HG03442 (cell line): ENCODE data around the gene GDPD5.

ENCODE experiments used
- ATAC-seq: cut with Tn5 transposase; IDR thresholded peaks from one replicate; pipeline ENCODE4 v1.9.1; 2021; ENCODE audit warnings: mild to moderate bottlenecking, moderate library complexity; ENCODE audit not compliant: unreplicated experiment

GDPD5 gene

GRCh38 chr11:75493626-75494025 lies 32.1 kb downstream of the GDPD5 start:
- no peak for ATAC-seq

GRCh38 chr11:75492181-75492820 lies 33.4 kb downstream of the GDPD5 start:
- ATAC-seq = peak; percentile 72

- ATAC-seq = no peak
Observed at GRCh38 chr11:75491465-75491864, 34.3 kb downstream of the GDPD5 start.

GRCh38 chr11:75490221-75491181 lies 35.2 kb downstream of the GDPD5 start:
- ATAC-seq = no peak

GRCh38 chr11:75487365-75487764 lies 38.4 kb downstream of the GDPD5 start:
- no peak for ATAC-seq

GRCh38 chr11:75485742-75486141 lies 40.0 kb downstream of the GDPD5 start:
- ATAC-seq = no peak

- ATAC-seq = no peak
Observed at GRCh38 chr11:75482931-75483469, 42.7 kb downstream of the GDPD5 start.

DNA sequence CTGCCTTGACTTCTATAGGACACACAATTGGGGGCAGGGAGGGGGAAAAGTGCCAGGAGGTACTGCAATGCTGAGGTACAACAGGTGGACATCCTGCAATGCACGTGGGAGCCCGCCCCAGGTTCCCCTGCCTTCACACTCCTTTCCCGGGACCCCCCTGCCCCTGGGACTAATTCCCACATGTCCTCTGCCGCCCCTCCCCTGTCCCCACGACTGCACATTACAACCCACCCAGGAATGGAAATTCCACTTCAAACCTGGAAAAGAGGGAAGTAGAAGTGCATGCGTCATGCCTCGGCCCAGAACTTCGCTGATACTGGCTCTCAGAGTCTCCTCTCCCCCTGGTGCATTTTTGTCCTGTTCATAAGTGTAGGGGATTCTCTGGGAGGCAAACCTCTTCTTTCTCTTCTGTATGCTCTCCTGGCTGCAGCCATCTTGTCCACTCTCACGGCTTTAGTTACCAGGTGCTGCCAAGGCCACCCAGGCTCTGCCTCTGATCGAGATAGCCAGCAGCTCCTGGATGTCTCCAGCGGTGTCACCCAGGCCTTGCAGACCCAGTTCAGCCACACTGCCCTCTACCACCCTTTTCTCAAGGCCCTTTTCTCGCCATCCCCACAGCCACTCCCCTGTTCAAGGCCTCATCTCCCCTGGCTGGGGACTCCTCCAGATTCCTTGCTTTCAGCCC lies 43.7 kb downstream of the GDPD5 start:
- ATAC-seq = no peak

- ATAC-seq = no peak
Observed at GRCh38 chr11:75481223-75481921, 44.4 kb downstream of the GDPD5 start.

DNA sequence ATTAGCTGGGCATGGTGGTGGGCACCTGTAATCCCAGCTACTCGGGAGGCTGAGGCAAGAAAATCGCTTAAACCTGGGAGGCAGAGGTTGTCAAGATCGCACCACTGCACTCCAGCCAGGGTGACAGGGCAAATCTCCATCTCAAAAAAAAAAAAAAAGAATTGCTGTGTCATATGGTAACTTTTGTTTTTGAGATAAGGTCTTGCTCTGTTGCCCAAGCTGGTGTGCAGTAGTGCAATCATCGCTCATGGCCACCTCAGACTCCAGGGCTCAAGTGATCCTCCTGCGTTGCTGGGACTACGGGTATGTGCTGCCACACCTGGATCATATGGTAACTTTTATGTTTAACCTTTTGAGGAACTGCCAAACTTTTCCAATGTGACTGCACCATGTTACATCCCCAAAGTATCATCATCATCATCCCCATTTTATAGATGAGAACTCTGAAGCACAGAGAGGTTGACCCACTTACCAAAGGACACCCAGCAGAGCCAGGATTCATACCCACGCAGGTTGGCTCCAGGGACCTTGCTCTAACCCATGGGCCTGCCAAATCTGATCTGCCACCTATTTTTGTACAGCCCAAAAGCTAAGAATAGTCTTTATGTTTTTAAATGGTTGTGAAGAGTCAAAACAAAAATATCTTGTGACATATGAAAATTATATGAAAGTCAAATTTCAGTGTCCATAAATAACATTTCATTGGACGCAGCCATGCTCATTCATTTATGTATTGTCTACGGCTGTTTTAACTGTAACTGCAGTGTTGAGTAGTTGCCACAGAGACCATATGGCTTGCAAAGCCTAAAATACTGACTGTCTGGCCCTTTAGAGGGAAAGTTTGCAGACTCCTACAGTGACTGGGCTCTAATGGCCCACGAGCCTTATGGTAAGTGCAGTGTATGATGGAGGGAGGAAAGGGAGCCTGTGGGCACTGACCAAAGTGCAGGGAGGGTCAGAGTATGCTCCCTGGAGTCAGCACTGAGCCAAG lies 45.3 kb downstream of the GDPD5 start:
- ATAC-seq = no peak

DNA sequence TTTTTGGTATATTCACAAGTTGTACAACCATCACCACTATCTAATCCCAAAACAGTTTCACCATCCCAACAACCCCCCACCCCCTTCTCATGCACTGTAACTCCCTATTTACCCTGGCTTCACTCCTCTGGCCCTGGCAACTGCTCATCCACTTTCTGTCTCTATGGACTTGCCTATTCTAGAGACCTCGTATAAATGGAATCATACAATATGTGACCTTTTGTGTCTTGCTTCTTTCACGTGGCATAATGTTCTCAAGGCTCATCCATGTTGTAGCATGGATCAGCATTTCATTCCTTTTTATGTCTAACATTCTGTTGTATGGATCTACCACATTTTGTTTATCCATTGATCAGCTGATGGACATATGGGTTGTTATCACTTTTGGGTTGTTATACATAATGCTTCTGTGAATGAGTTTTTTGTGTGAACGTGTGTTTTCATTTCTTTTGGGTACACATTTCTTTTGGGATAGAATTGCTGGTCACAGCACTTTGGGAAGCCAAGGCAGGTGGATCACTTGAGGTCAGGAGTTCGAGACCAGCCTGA lies 46.1 kb downstream of the GDPD5 start:
- no peak for ATAC-seq

DNA sequence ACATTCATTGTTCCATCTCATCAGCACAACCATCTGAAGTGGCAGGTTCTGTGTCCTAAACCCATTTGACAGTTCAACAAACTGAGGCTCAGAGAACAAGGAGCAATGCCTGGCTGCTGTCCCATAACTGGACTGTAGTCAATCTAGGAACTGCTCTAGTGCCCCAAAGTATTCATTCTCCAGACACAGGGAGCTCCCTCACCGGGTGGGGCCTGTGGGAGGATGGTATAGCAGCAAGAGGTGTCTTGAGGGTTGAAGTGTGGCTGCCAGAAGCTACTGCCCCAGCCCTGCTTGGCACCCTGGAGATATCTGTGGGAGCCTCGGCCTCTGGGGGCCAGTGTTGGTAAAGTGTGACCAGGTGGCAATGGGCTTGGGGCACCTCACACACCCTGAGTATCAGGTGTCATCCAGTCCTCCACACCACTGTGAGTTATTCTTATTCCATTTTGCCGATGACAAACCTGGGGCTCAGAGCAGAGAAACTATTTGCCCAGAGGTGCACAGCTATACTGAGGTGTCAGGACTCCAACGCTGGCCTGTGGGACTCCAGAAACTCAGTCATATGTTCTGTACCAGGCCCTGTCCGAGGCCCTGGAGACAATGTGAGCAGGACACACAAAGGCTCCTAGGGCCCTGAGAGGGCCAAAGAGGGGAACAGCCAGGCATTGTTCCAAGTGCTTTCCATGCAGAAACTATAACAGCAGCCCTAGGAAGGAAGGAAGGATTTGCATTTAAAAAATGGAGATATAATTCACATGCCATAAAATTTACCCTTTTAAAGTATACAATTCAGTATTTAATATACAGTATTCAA lies 46.8 kb downstream of the GDPD5 start:
- ATAC-seq = no peak

DNA sequence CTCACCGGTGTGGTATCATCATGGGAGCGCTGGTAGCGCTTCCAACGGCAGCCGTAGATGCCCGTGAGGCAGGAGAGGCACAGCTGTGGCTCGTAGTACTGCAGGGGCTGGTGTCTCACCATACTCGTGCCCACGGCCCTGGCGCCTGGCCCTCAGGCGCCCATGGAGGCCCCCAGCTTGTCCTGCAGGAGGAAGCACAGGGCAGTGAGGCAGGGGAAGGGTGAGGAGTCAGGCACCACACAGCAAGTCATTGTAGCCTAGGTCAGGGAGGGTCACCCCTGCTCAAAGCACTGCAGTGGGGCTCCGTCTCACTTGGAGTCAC lies 48.2 kb downstream of the GDPD5 start:
- no peak for ATAC-seq

DNA sequence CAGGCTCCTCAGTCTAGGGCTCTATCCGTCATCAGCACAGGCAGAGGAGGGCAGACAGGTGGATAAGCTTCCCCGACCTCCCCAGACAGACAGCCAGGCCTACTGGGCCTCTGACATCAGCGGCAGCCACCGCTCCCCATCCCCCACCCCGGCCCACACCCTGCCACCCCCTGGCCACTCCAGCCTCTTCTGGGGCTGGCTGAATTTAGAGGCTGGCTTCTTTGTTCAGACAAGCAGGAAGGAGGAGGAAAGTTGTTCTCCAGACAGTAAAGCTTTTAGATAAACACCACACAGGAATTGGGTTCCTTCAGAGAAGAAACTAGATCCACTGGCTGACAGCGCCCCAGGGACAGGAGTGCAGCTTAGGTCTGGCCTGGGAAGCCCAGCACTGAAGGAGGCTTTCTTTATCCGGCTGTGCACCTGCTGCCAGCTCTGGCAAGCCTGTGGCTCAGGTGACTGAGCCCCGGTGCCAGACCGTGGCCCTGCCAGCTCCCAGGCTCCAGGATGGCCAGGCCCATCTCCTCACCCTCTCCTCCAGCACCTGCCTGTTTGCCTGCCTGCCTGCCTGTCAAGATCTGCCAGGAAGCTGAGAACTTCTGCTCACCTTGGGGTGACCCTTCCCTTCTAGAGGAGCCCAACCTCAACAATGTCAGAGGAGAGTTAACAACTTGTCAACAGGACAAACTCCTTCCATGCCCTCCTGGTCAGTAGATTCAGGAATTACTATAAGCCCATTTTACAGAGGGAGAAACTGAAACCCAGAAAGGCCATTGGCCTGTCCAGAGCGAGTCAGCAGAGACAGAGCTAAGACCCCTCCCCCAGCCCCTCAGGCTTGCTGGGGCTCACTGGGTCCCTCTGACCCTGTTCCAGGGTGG lies 48.8 kb downstream of the GDPD5 start:
- ATAC-seq = no peak

DNA sequence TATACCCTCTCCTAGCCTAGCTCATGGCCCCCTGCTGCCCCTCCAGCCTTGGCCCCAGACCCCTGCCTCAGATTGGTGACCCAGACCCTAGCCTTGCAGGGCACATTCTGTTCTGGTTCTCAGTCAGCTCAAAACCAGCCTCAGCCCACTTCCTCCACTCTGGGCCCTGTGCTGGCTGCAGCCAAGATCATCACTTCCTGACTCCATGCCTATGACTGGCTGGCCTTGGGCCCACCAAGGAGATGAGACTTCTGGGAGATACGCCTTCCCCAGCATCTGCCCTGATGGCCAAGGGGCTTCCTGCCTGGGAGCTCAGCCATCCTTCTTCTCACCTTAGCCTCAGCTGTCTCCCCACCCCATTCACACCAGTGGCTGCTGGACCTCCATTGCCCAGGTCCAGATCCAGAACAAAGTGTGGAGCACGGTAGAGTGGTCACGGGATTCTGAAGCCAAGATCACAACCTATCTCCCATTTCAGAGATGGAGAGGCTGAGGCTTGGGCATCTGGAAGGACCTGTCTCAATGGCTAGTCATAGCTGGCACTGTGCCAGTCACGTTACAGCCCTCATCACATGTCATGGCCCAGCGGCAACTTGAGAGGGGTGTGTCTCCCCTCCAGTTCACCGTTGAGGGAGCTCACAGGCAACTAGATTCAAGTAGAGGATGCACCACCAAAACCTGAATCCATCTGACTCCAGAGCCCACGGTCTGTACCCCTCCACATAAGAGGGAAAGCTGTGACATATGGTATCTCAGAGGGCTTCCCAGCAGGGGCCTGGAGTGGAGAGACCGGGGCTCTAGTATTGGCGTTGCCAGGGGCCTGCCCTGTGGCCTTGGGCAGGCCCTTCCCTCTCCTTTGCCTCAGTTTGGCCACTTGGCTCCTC lies 49.7 kb downstream of the GDPD5 start:
- no peak for ATAC-seq

- no peak for ATAC-seq
Observed at GRCh38 chr11:75474878-75475766, 50.6 kb downstream of the GDPD5 start.
